SU-DHL-6 (cell line): ENCODE results near the gene HEY2.

Experiments
- H2AFZ ChIP-seq: fragments of 200-600 bp; sonication (generic); 2 replicates; pipeline ENCODE4 v1.6.1; 2014; ENCODE audit warnings: low read depth, mild to moderate bottlenecking, moderate library complexity, mixed read lengths, antibody characterized with exemption, low read length; ENCODE audit not compliant: severe bottlenecking
- H3F3A ChIP-seq: fragments of 200-600 bp; shearing (Covaris generic); 2 replicates; pipeline ENCODE4 v1.6.0; 2016; ENCODE audit warnings: antibody characterized with exemption, mild to moderate bottlenecking; ENCODE audit not compliant: insufficient read depth
- H3K27ac ChIP-seq: fragments of 200-600 bp; sonication (generic); 2 replicates; pipeline ENCODE4 v1.5.1; 2016; ENCODE audit warnings: low read depth, mild to moderate bottlenecking, low read length, moderate library complexity, mixed read lengths
- H3K27me3 ChIP-seq: fragments of 200-600 bp; sonication (generic), shearing (Covaris generic); 2 replicates; pipeline ENCODE4 v1.6.0; 2014; ENCODE audit warnings: mild to moderate bottlenecking, low read length
- H3K36me3 ChIP-seq: fragments of 200-600 bp; sonication (generic); 2 replicates; pipeline ENCODE4 v1.6.1; 2014; ENCODE audit warnings: mild to moderate bottlenecking, low read length, mixed read lengths
- H3K4me2 ChIP-seq: fragments of 300-600, 200-600 bp; shearing (Covaris generic), sonication (generic); 2 replicates; pipeline ENCODE4 v1.6.0; 2014; ENCODE audit warnings: low read length, low read depth, mild to moderate bottlenecking; ENCODE audit not compliant: poor library complexity, severe bottlenecking
- H3K4me3 ChIP-seq: fragments of 200-600 bp; sonication (generic); 2 replicates; pipeline ENCODE4 v1.5.1; 2014; ENCODE audit warnings: antibody characterized with exemption, low read length, mild to moderate bottlenecking, mixed read lengths; ENCODE audit not compliant: insufficient read depth, poor library complexity, severe bottlenecking
- H3K79me2 ChIP-seq: fragments of 200-600 bp; sonication (generic); 2 replicates; pipeline ENCODE4 v1.6.1; 2014; ENCODE audit warnings: mild to moderate bottlenecking, low read length, moderate library complexity; ENCODE audit not compliant: insufficient read depth
- H3K9ac ChIP-seq: fragments of 200-600 bp; sonication (generic); 2 replicates; pipeline ENCODE4 v1.7.0; 2014; ENCODE audit warnings: mild to moderate bottlenecking, low read length
- H3K9me2 ChIP-seq: fragments of 200-600 bp; sonication (generic); replicated peaks from 2 replicates; pipeline ENCODE4 v1.6.1; 2014; ENCODE audit warnings: low read length; ENCODE audit not compliant: insufficient read depth
- H3K9me3 ChIP-seq: fragments of 200-600 bp; sonication (generic); 2 replicates; pipeline ENCODE4 v1.6.1; 2014; ENCODE audit warnings: low read length, mixed read lengths; ENCODE audit not compliant: insufficient read depth
- H4K20me1 ChIP-seq: fragments of 200-600 bp; sonication (generic); 2 replicates; pipeline ENCODE4 v1.6.1; 2014; ENCODE audit warnings: low read depth, mild to moderate bottlenecking, antibody characterized with exemption, low read length, moderate library complexity, mixed read lengths
- EZH2phosphoT487 ChIP-seq: fragments of 200-600 bp; sonication (generic), shearing (Covaris generic); conservative IDR thresholded peaks from 2 replicates; pipeline ENCODE4 v1.6.1; 2018; ENCODE audit warnings: mild to moderate bottlenecking, antibody characterized with exemption, low read length, moderate library complexity, mixed read lengths
- TF ChIP-seq, protein P1 (sequence below): fragments of 200-600 bp; sonication (generic); IDR thresholded peaks from one replicate; pipeline ENCODE4 v1.5.1; 2017; ENCODE audit warnings: antibody characterized with exemption, mild to moderate bottlenecking, low read length, moderate library complexity; ENCODE audit not compliant: insufficient read depth, poor library complexity, severe bottlenecking

HEY2 gene

DNA sequence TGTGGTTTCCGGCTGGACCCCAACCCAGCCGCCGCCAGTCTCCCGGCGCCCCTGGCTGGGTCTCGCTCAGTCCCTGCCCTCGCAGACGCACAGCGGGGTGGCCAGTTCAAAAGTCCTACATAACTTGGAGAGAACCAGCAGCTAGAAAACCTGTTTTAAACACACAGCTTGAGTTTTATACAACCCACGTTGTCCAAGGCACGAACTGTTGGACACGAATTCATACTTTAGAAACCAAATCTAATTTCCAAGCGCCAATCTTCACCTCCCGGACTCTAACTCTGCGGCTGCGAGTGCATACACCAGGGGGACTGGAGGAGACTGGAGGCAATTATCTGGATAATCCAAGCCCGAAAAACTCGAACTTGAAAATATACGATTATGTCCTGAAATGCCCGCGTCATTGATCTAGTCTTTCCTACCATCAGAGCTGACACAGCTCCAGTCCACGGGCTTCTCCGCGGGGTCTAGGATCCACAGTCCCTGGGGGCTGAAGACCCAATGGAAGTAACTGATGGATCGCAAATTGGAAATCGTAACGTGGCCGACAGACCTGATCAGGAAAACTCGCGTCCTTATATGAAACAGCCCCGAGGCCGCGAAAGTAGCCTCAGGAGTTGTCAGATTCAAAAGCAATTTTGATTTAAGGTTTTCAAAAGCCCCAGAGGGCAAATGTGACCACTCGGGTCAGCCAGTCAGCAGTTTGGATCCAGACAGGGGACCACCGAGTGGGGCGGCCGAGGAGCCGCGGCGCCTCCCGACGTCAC is 843 bp upstream of the HEY2 start:
- no peak overlapping the region for H3K27ac ChIP-seq
- H3K9me2 ChIP-seq: no peaks in the 10 kb centered on the region
- peak overlapping the region; percentile 70 for H3K4me3 ChIP-seq
- H3K79me2 ChIP-seq: no peaks in the 10 kb centered on the region
- H3K4me2 ChIP-seq: peak overlapping the region; percentile 93
- TF ChIP-seq, protein P1, sequence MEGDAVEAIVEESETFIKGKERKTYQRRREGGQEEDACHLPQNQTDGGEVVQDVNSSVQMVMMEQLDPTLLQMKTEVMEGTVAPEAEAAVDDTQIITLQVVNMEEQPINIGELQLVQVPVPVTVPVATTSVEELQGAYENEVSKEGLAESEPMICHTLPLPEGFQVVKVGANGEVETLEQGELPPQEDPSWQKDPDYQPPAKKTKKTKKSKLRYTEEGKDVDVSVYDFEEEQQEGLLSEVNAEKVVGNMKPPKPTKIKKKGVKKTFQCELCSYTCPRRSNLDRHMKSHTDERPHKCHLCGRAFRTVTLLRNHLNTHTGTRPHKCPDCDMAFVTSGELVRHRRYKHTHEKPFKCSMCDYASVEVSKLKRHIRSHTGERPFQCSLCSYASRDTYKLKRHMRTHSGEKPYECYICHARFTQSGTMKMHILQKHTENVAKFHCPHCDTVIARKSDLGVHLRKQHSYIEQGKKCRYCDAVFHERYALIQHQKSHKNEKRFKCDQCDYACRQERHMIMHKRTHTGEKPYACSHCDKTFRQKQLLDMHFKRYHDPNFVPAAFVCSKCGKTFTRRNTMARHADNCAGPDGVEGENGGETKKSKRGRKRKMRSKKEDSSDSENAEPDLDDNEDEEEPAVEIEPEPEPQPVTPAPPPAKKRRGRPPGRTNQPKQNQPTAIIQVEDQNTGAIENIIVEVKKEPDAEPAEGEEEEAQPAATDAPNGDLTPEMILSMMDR: no peak
- TF ChIP-seq EZH2phosphoT487: no peak
- H3K36me3 ChIP-seq: no peaks in the 10 kb centered on the region
- H4K20me1 ChIP-seq: no peaks in the 10 kb centered on the region
- peaks cover 26% of the 10 kb centered on the region for H3F3A ChIP-seq
- peak overlapping the region; percentile 81 for H2AFZ ChIP-seq
- H3K27me3 ChIP-seq: no peaks in the 10 kb centered on the region
- no peaks in the 10 kb centered on the region for H3K9me3 ChIP-seq
- H3K9ac ChIP-seq: peak overlapping the region; percentile 63

DNA sequence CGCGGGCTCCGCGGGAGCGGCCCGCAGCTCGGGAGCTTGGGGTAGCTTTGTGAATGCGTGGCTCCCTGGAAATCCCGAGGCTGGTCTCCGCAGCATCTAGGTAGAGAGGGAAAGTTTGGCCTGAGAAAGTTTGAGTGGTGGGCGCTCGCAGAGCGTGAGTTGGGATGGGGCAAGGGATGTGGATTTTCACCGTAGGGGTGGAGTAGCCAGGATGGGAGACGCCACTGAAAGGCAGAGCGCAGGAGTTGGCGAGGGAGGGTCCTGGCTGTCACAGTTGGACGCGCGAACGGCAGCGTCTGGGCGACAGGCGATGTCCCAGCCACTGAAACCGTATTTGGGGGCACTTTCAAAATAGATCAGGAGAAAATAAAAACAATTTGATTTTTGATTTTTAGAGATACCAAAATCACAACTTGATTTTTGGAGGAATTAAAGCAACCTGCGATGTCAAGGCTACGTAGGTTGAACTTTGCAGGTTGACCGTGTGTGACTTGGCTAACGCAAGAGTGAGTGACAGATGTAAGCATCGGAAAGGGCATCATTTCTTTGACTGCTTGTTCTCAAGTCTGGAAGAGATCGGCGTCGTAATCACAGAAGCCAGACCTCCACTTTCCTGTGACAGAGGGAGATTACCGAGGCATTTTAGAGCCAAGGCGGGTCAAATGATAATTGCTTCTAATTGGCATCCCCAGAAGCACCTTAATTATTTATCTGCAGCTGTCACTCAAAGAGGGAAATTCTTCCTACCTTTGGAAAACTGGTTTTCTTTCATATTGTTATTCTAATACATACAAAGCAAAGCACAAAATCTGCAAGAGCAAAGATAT is 646 bp downstream of the HEY2 start:
- no peaks in the 10 kb centered on the region for H3K79me2 ChIP-seq
- H3K4me3 ChIP-seq: peak overlapping the region; percentile 70
- H3K4me2 ChIP-seq: peak overlapping the region; percentile 78
- H3K9ac ChIP-seq: peak overlapping the region; percentile 63
- H3K27me3 ChIP-seq: no peaks in the 10 kb centered on the region
- no peak overlapping the region for H3K27ac ChIP-seq
- no peaks in the 10 kb centered on the region for H3K36me3 ChIP-seq
- no peaks in the 10 kb centered on the region for H3K9me2 ChIP-seq
- H3F3A ChIP-seq: peaks cover 26% of the 10 kb centered on the region
- TF ChIP-seq, protein P1: no peak
- no peaks in the 10 kb centered on the region for H3K9me3 ChIP-seq
- peak overlapping the region; percentile 86 for H2AFZ ChIP-seq
- H4K20me1 ChIP-seq: no peaks in the 10 kb centered on the region

DNA sequence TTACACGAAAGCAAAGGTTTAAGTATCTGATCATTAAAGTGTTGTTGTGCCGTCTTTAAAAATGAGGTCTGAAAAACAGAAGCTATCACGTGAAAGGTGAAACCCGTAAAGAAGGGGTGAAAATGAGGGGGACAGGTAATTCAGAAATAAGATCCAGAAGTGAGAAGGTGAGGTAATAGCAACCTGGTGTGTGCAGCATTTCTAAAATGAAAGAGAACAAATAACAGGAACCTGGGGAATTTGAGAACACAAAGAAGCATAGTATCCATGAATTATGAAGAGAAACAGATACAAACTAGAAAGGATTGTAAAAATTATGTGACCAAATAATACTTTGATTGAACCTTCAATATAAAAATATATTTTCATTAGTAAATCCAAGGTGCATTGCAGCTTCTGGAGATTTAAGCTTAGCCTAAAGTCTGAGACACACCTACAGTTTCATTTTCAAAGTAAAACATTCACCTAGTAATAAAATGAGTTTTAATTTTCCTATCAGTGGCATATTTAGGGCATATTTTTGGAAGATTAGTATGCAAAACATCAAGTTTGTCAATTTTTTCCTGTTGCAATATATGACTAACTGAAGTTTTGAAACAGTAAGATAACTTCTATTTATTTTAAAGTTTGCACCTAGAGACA is 1.4 kb downstream of the HEY2 start:
- Histone ChIP-seq H4K20me1 (no peaks in the 10 kb centered on the region), H3K36me3 (no peaks in the 10 kb centered on the region), H3K27me3 (no peaks in the 10 kb centered on the region), H2AFZ (no peak overlapping the region), H3K4me3 (no peak overlapping the region), H3K9ac (no peak overlapping the region), H3K4me2 (peak overlapping the region; percentile 78), H3F3A (peaks cover 26% of the 10 kb centered on the region), H3K9me3 (no peaks in the 10 kb centered on the region), H3K27ac (no peak overlapping the region), H3K9me2 (no peaks in the 10 kb centered on the region), H3K79me2 (no peaks in the 10 kb centered on the region)
- TF ChIP-seq, protein P1: no peak
- TF ChIP-seq EZH2phosphoT487: no peak
